ENCODE measurements around the gene HAO1.
"Not testable (repeated sequence)": the region's sequence is repeated elsewhere in the genome, so short reads cannot be mapped to it uniquely, and the experiment has no call there.

Gene HAO1

GRCh38 chr20:7975851-7976414 is 35.7 kb upstream of the HAO1 start:
- H3K27ac ChIP-seq: no peak overlapping the region
- TF ChIP-seq CTCF (conservative IDR thresholded peaks at IDR 0.05): no peak

GRCh38 chr20:7974785-7975435 is 34.7 kb upstream of the HAO1 start:
- TF ChIP-seq CTCF (conservative IDR thresholded peaks at IDR 0.05): no peak
- H3K27ac ChIP-seq: no peak overlapping the region

GRCh38 chr20:7971536-7972280 is 31.4 kb upstream of the HAO1 start:
- H3K27ac ChIP-seq: no peak overlapping the region
- no peak for TF ChIP-seq CTCF (conservative IDR thresholded peaks at IDR 0.05)

- peak overlapping the region; percentile 38 for H3K27ac ChIP-seq
- no peak for TF ChIP-seq CTCF (conservative IDR thresholded peaks at IDR 0.05)
These were observed 27.1 kb upstream of the HAO1 start for GRCh38 chr20:7967199-7967844.

GRCh38 chr20:7966176-7966575 is 25.9 kb upstream of the HAO1 start:
- H3K27ac ChIP-seq: peak overlapping the region; percentile 38; the same call in 1 of the 2 replicates

GRCh38 chr20:7959484-7959883 is 19.2 kb upstream of the HAO1 start:
- TF ChIP-seq CTCF (conservative IDR thresholded peaks at IDR 0.05): no peak
- no peak overlapping the region for H3K27ac ChIP-seq

More at GRCh38 chr20:7966176-7966575, 25.9 kb upstream of the HAO1 start:
- TF ChIP-seq CTCF (conservative IDR thresholded peaks at IDR 0.05): no peak

- H3K27ac ChIP-seq: not testable (repeated sequence)
These were observed 16.3 kb upstream of the HAO1 start for GRCh38 chr20:7956561-7956960.

All from VCaP (cell line).